HEK293 (cell line): ENCODE results near the gene SH3BP1.

Experiments
- EGR2 ChIP-seq: fragments of 450-650 bp; formaldehyde crosslinking; IDR thresholded peaks from 2 replicates; pipeline ENCODE4 v1.5.1; 2016; ENCODE audit warnings: low read depth, missing biosample characterization, missing genetic modification characterization
- KLF10 ChIP-seq: fragments of 450-650 bp; IDR thresholded peaks from 2 replicates; pipeline ENCODE4 v1.5.1; 2018; ENCODE audit warnings: missing biosample characterization, mild to moderate bottlenecking, missing genetic modification characterization
- MYNN ChIP-seq: fragments of 450-650 bp; formaldehyde crosslinking; IDR thresholded peaks from 2 replicates; pipeline ENCODE4 v1.5.1; 2016; ENCODE audit warnings: missing biosample characterization, missing genetic modification characterization, borderline replicate concordance
- SCRT2 ChIP-seq: fragments of 450-650 bp; formaldehyde crosslinking; IDR thresholded peaks from 2 replicates; pipeline ENCODE4 v1.5.1; 2016; ENCODE audit warnings: missing biosample characterization, missing genetic modification characterization
- SETDB1 ChIP-seq: IDR thresholded peaks from one replicate; pipeline ENCODE4 v1.6.1; 2017; ENCODE audit warnings: mild to moderate bottlenecking, low read length, moderate library complexity, mixed read lengths; ENCODE audit not compliant: insufficient read length
- WT1 ChIP-seq: fragments of 450-650 bp; formaldehyde crosslinking; IDR thresholded peaks from 2 replicates; pipeline ENCODE4 v1.5.1; 2016; ENCODE audit warnings: missing biosample characterization, missing genetic modification characterization
- YY2 ChIP-seq: fragments of 450-650 bp; formaldehyde crosslinking; IDR thresholded peaks from 2 replicates; pipeline ENCODE4 v1.5.1; 2016; ENCODE audit warnings: missing biosample characterization, missing genetic modification characterization
- ZNF132 ChIP-seq: fragments of 450-650 bp; formaldehyde crosslinking; IDR thresholded peaks from 2 replicates; pipeline ENCODE4 v1.5.1; 2017; ENCODE audit warnings: missing biosample characterization, missing genetic modification characterization, borderline replicate concordance
- ZNF621 ChIP-seq: fragments of 450-650 bp; formaldehyde crosslinking; IDR thresholded peaks from 2 replicates; pipeline ENCODE4 v1.5.1; 2017; ENCODE audit warnings: missing biosample characterization, missing genetic modification characterization
- ZNF629 ChIP-seq: fragments of 450-650 bp; formaldehyde crosslinking; IDR thresholded peaks from 2 replicates; pipeline ENCODE4 v1.5.1; 2017; ENCODE audit warnings: missing biosample characterization, missing genetic modification characterization
- ZNF677 ChIP-seq: fragments of 450-650 bp; IDR thresholded peaks from 2 replicates; pipeline ENCODE4 v1.5.0; 2018; ENCODE audit warnings: missing biosample characterization, mild to moderate bottlenecking, missing genetic modification characterization, moderate library complexity
- TF ChIP-seq, protein P1 (sequence below): fragments of 450-650 bp; formaldehyde crosslinking; conservative IDR thresholded peaks from 2 replicates; pipeline ENCODE4 v1.5.1; 2016; ENCODE audit warnings: low read depth, missing biosample characterization, missing genetic modification characterization
- TF ChIP-seq, protein P2 (sequence below): fragments of 450-650 bp; formaldehyde crosslinking; IDR thresholded peaks from 2 replicates; pipeline ENCODE4 v1.5.1; 2016; ENCODE audit warnings: missing biosample characterization, missing genetic modification characterization
- TF ChIP-seq, protein P3 (sequence below): fragments of 450-650 bp; formaldehyde crosslinking; IDR thresholded peaks from 2 replicates; pipeline ENCODE4 v1.5.1; 2016; ENCODE audit warnings: missing biosample characterization, missing genetic modification characterization
- TF ChIP-seq, protein P4 (sequence below): fragments of 450-650 bp; formaldehyde crosslinking; conservative IDR thresholded peaks from 2 replicates; pipeline ENCODE4 v1.5.1; 2016; ENCODE audit warnings: low read depth, missing biosample characterization, missing genetic modification characterization
- TF ChIP-seq, protein P5 (sequence below): fragments of 450-650 bp; formaldehyde crosslinking; IDR thresholded peaks from 2 replicates; pipeline ENCODE4 v1.5.1; 2016; ENCODE audit warnings: missing biosample characterization, missing genetic modification characterization, low read depth
- TF ChIP-seq, protein P6 (sequence below): fragments of 450-650 bp; formaldehyde crosslinking; IDR thresholded peaks from 2 replicates; pipeline ENCODE4 v1.5.1; 2016; ENCODE audit warnings: missing biosample characterization, missing genetic modification characterization
- TF ChIP-seq, protein P7 (sequence below): fragments of 450-650 bp; formaldehyde crosslinking; IDR thresholded peaks from 2 replicates; pipeline ENCODE4 v1.5.1; 2016; ENCODE audit warnings: missing biosample characterization, missing genetic modification characterization
- TF ChIP-seq, protein P8 (sequence below): fragments of 450-650 bp; formaldehyde crosslinking; IDR thresholded peaks from 2 replicates; pipeline ENCODE4 v1.5.1; 2017; ENCODE audit warnings: missing biosample characterization, missing genetic modification characterization

Gene SH3BP1

DNA sequence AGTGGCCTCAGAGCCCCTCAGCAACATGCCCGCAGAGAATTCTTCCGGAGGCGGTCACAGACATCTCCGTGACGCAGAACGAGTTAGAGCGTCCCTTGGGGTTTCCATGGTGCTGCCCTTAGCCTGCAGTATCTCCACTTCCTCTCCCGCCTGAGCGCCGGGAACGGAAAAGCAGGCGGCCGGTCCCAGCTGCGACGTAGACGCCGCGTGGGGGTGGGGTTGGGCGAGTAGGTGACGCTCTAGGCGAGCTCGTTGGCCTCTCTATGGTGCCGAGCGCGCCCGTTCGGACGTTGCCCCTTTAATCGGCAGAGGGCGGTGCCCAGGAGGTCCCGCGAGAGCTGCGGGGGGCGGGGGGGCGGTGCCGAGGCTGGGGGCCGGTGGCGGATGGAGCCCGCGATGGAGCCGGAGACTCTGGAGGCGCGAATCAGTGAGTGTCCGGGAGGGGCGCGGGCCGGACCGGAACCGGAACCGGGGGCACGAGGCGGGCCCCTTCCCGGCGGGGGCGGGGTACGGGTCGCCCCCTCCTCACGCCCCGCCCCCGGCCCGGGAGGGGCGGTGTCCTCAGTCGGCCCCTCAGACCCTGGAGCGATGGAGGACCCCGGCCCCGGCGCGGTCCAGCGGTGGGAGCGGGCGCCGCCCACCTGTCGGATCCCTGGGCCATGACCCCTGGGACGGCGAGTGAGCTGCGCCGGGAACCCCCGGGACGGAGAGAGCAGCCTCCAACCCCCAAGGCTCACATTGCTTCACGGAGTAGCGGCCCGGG, 30.8 kb upstream of the SH3BP1 start, which contains the start of gene GGA1 (continued):
- TF ChIP-seq ZNF629, result peak; percentile 99
- TF ChIP-seq, protein P1, sequence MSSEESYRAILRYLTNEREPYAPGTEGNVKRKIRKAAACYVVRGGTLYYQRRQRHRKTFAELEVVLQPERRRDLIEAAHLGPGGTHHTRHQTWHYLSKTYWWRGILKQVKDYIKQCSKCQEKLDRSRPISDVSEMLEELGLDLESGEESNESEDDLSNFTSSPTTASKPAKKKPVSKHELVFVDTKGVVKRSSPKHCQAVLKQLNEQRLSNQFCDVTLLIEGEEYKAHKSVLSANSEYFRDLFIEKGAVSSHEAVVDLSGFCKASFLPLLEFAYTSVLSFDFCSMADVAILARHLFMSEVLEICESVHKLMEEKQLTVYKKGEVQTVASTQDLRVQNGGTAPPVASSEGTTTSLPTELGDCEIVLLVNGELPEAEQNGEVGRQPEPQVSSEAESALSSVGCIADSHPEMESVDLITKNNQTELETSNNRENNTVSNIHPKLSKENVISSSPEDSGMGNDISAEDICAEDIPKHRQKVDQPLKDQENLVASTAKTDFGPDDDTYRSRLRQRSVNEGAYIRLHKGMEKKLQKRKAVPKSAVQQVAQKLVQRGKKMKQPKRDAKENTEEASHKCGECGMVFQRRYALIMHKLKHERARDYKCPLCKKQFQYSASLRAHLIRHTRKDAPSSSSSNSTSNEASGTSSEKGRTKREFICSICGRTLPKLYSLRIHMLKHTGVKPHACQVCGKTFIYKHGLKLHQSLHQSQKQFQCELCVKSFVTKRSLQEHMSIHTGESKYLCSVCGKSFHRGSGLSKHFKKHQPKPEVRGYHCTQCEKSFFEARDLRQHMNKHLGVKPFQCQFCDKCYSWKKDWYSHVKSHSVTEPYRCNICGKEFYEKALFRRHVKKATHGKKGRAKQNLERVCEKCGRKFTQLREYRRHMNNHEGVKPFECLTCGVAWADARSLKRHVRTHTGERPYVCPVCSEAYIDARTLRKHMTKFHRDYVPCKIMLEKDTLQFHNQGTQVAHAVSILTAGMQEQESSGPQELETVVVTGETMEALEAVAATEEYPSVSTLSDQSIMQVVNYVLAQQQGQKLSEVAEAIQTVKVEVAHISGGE, result peak; percentile 97
- TF ChIP-seq, protein P2, sequence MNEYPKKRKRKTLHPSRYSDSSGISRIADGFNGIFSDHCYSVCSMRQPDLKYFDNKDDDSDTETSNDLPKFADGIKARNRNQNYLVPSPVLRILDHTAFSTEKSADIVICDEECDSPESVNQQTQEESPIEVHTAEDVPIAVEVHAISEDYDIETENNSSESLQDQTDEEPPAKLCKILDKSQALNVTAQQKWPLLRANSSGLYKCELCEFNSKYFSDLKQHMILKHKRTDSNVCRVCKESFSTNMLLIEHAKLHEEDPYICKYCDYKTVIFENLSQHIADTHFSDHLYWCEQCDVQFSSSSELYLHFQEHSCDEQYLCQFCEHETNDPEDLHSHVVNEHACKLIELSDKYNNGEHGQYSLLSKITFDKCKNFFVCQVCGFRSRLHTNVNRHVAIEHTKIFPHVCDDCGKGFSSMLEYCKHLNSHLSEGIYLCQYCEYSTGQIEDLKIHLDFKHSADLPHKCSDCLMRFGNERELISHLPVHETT, result peak; percentile 86
- TF ChIP-seq, protein P3, sequence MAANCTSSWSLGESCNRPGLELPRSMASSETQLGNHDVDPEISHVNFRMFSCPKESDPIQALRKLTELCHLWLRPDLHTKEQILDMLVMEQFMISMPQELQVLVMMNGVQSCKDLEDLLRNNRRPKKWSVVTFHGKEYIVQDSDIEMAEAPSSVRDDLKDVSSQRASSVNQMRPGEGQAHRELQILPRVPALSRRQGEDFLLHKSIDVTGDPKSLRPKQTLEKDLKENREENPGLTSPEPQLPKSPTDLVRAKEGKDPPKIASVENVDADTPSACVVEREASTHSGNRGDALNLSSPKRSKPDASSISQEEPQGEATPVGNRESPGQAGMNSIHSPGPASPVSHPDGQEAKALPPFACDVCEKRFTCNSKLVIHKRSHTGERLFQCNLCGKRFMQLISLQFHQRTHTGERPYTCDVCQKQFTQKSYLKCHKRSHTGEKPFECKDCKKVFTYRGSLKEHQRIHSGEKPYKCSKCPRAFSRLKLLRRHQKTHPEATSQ, result no peak
- TF ChIP-seq, protein P4, sequence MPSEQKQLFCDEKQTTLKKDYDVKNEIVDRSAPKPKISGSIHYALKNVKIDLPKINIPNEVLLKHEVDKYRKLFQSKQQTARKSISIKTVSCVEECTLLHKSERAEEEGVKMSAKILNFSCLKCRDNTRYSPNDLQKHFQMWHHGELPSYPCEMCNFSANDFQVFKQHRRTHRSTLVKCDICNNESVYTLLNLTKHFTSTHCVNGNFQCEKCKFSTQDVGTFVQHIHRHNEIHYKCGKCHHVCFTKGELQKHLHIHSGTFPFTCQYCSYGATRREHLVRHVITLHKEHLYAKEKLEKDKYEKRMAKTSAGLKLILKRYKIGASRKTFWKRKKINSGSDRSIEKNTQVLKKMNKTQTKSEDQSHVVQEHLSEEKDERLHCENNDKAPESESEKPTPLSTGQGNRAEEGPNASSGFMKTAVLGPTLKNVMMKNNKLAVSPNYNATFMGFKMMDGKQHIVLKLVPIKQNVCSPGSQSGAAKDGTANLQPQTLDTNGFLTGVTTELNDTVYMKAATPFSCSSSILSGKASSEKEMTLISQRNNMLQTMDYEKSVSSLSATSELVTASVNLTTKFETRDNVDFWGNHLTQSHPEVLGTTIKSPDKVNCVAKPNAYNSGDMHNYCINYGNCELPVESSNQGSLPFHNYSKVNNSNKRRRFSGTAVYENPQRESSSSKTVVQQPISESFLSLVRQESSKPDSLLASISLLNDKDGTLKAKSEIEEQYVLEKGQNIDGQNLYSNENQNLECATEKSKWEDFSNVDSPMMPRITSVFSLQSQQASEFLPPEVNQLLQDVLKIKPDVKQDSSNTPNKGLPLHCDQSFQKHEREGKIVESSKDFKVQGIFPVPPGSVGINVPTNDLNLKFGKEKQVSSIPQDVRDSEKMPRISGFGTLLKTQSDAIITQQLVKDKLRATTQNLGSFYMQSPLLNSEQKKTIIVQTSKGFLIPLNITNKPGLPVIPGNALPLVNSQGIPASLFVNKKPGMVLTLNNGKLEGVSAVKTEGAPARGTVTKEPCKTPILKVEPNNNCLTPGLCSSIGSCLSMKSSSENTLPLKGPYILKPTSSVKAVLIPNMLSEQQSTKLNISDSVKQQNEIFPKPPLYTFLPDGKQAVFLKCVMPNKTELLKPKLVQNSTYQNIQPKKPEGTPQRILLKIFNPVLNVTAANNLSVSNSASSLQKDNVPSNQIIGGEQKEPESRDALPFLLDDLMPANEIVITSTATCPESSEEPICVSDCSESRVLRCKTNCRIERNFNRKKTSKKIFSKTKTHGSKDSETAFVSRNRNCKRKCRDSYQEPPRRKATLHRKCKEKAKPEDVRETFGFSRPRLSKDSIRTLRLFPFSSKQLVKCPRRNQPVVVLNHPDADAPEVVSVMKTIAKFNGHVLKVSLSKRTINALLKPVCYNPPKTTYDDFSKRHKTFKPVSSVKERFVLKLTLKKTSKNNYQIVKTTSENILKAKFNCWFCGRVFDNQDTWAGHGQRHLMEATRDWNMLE (tag by site-specific recombination), result peak; percentile 92
- TF ChIP-seq ZNF677 (tag by site-specific recombination), result no peak
- TF ChIP-seq, protein P5, sequence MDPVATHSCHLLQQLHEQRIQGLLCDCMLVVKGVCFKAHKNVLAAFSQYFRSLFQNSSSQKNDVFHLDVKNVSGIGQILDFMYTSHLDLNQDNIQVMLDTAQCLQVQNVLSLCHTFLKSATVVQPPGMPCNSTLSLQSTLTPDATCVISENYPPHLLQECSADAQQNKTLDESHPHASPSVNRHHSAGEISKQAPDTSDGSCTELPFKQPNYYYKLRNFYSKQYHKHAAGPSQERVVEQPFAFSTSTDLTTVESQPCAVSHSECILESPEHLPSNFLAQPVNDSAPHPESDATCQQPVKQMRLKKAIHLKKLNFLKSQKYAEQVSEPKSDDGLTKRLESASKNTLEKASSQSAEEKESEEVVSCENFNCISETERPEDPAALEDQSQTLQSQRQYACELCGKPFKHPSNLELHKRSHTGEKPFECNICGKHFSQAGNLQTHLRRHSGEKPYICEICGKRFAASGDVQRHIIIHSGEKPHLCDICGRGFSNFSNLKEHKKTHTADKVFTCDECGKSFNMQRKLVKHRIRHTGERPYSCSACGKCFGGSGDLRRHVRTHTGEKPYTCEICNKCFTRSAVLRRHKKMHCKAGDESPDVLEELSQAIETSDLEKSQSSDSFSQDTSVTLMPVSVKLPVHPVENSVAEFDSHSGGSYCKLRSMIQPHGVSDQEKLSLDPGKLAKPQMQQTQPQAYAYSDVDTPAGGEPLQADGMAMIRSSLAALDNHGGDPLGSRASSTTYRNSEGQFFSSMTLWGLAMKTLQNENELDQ, result no peak
- TF ChIP-seq, protein P6, sequence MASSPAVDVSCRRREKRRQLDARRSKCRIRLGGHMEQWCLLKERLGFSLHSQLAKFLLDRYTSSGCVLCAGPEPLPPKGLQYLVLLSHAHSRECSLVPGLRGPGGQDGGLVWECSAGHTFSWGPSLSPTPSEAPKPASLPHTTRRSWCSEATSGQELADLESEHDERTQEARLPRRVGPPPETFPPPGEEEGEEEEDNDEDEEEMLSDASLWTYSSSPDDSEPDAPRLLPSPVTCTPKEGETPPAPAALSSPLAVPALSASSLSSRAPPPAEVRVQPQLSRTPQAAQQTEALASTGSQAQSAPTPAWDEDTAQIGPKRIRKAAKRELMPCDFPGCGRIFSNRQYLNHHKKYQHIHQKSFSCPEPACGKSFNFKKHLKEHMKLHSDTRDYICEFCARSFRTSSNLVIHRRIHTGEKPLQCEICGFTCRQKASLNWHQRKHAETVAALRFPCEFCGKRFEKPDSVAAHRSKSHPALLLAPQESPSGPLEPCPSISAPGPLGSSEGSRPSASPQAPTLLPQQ (tag by site-specific recombination), result peak; percentile 100
- no peak for TF ChIP-seq ZNF132 (tag by site-specific recombination)
- TF ChIP-seq, protein P7, sequence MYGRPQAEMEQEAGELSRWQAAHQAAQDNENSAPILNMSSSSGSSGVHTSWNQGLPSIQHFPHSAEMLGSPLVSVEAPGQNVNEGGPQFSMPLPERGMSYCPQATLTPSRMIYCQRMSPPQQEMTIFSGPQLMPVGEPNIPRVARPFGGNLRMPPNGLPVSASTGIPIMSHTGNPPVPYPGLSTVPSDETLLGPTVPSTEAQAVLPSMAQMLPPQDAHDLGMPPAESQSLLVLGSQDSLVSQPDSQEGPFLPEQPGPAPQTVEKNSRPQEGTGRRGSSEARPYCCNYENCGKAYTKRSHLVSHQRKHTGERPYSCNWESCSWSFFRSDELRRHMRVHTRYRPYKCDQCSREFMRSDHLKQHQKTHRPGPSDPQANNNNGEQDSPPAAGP, result peak; percentile 74
- peak; percentile 90 for TF ChIP-seq SCRT2 (tag by site-specific recombination)
- no peak for TF ChIP-seq ZNF621 (tag by site-specific recombination)
- peak; percentile 58; the same call in 1 of the 2 replicates for TF ChIP-seq EGR2 (tag by site-specific recombination)
- 0 out of 2 replicates have a peak, but pooled peaks have one; percentile 50 for TF ChIP-seq WT1 (tag by site-specific recombination)
- TF ChIP-seq YY2 (tag by site-specific recombination), result peak; percentile 79
- no peak for TF ChIP-seq MYNN (tag by site-specific recombination)
- TF ChIP-seq KLF10 (tag by site-specific recombination), result peak; percentile 96
- peak; percentile 75 for TF ChIP-seq SETDB1
- TF ChIP-seq, protein P8, sequence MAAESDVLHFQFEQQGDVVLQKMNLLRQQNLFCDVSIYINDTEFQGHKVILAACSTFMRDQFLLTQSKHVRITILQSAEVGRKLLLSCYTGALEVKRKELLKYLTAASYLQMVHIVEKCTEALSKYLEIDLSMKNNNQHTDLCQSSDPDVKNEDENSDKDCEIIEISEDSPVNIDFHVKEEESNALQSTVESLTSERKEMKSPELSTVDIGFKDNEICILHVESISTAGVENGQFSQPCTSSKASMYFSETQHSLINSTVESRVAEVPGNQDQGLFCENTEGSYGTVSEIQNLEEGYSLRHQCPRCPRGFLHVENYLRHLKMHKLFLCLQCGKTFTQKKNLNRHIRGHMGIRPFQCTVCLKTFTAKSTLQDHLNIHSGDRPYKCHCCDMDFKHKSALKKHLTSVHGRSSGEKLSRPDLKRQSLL (tag by site-specific recombination), result peak; percentile 99
